ENCODE measurements around the gene HERC3.
"Not testable (repeated sequence)": the region's sequence is repeated elsewhere in the genome, so short reads cannot be mapped to it uniquely, and the experiment has no call there.

HERC3 gene

GRCh38 chr4:88599298-88599697 is 7.0 kb downstream of the HERC3 start:
- TF ChIP-seq, protein P1, sequence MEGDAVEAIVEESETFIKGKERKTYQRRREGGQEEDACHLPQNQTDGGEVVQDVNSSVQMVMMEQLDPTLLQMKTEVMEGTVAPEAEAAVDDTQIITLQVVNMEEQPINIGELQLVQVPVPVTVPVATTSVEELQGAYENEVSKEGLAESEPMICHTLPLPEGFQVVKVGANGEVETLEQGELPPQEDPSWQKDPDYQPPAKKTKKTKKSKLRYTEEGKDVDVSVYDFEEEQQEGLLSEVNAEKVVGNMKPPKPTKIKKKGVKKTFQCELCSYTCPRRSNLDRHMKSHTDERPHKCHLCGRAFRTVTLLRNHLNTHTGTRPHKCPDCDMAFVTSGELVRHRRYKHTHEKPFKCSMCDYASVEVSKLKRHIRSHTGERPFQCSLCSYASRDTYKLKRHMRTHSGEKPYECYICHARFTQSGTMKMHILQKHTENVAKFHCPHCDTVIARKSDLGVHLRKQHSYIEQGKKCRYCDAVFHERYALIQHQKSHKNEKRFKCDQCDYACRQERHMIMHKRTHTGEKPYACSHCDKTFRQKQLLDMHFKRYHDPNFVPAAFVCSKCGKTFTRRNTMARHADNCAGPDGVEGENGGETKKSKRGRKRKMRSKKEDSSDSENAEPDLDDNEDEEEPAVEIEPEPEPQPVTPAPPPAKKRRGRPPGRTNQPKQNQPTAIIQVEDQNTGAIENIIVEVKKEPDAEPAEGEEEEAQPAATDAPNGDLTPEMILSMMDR (conservative IDR thresholded peaks at IDR 0.05): no peak
- H3K27ac ChIP-seq: peak overlapping the region; percentile 91

GRCh38 chr4:88599714-88600113 is 7.4 kb downstream of the HERC3 start:
- H3K27ac ChIP-seq: peak overlapping the region; percentile 91
- TF ChIP-seq, protein P1 (conservative IDR thresholded peaks at IDR 0.05): no peak

DNA sequence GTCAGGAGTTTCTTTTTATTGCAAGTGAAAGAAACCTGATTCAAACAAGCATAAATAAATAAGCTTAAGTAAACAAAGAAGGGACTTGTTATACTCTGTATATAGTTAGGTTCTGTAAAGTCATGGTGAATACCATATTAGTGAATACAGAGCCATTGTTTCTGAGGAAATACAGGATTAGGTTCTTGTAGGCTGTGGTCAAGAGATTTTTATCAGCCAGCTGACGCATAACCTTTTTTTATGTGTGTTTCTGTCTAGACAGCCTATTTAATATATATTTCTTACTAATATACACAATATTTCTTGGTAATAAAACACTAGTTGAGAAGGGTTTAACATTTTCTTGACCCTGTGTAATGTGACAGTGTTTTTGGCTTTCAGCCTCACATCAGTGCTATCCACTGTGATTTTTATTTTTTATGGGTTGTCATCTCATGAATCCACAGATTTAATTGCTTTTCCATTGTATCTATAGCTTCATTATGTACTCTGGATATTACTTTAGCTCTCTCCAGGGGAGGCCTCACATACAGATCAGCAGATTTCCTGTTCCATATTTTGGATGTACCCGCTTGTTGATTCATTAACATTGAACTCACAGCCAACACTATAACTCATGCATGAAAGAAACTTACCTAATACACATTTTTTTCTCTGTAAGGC is 8.0 kb downstream of the HERC3 start:
- H3K27ac ChIP-seq: peak overlapping the region; percentile 91
- TF ChIP-seq, protein P1 (conservative IDR thresholded peaks at IDR 0.05): no peak

DNA sequence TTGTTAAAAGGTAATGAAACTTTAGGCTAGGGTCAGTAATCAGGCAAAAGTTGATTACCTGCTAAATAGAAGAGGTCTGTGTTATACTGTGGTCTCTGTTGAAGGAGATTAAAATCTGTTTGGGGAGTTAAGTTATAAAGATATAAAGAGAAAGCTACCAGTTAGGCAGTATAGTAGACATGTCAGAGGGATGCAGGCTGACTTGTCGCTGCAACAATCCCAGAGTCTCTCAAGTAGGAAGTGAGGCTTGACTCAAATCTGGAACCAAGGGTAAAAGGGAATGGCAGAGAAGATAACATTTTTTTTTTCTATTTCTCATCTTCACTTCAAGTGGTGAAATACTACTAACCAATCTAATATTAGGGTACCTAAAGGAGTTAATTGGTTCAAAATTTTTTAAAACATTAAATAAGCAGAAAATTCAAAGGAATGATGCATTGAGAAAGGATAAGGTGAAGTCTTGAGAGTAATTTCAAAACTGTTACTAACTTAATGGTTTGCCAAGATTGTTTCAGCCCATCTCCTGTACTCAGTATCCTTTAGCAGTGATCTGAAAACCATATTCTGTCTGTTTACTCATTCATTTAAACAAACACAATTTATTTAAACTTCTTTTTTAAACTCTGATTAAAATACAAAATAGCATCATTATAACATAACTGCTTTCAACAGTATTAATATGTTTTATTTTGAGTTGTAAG is 12.8 kb downstream of the HERC3 start:
- H3K27ac ChIP-seq: no peak overlapping the region
- TF ChIP-seq, protein P1 (conservative IDR thresholded peaks at IDR 0.05): no peak

DNA sequence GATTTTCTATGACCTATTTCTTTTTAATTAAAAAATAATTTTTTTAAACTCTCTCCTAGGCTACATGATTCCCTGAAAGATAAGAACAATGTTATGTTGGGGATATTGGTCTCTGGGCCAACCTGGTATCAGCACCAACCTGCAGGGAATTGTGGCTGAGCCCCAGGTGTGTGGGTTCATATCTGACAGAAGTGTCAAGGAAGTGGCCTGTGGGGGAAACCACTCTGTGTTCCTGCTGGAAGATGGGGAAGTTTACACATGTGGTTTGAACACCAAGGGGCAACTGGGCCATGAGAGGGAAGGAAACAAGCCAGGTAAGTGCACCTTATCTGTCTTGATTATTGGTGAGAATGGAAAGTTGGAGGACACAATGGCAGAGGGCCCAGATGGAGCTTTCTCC is 13.5 kb downstream of the HERC3 start:
- H3K27ac ChIP-seq: no peak overlapping the region
- TF ChIP-seq, protein P1 (conservative IDR thresholded peaks at IDR 0.05): no peak

DNA sequence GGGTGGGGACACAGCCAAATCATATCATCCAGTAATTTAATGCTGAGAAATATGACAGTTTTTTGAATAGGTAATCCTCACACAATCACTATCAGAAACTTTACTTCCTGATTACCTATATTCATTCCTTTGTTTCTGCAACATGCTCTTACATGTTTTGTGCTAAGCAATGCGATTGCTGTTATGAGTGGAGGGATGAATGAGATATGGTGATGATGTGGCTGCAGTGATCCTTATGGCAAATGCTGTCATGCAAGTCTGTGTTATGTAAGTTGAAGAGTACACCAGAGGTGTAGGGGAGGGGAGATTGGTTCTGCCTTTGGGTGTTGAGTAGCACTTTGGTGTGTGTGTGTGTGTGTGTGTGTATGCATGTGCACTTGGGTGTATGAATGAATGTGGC is 14.6 kb downstream of the HERC3 start:
- no peak overlapping the region for H3K27ac ChIP-seq
- TF ChIP-seq, protein P1 (conservative IDR thresholded peaks at IDR 0.05): no peak

DNA sequence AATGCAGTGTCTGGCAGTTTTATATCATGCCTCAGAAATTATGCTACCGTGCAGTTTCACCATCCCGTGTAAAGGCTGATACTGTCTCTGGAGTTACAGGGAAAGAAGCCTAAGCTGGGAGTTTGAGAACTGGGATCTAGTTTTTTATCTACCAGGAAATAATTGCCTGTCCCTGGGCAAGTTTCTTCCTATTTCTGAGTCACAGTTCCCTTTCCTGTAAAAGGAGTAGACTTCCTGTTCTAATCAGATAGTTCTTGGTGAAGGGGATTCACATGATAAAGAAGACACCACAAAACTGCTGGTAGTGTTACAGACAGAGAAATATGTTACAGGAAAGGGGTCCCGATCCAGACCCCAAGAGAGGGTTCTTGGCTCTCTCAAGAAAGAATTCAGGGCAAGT is 17.1 kb downstream of the HERC3 start:
- H3K27ac ChIP-seq: no peak overlapping the region
- TF ChIP-seq, protein P1 (conservative IDR thresholded peaks at IDR 0.05): no peak

- H3K27ac ChIP-seq: not testable (repeated sequence)
Observed at GRCh38 chr4:88609794-88610193, 17.5 kb downstream of the HERC3 start.

Measured in VCaP (cell line).